PC-9 (cell line): ENCODE measurements around the gene MRPL34.

Experiments
- CTCF ChIP-seq: fragments of 200-600 bp; sonication (generic); conservative IDR thresholded peaks from 2 replicates; pipeline ENCODE4 v1.6.1; 2017; ENCODE audit warnings: mixed run types, antibody characterized with exemption, mild to moderate bottlenecking, moderate library complexity
- EZH2 ChIP-seq: fragments of 200-600 bp; sonication (generic); IDR thresholded peaks from 2 replicates; pipeline ENCODE4 v1.8.0; 2017; ENCODE audit warnings: antibody characterized with exemption, low read depth

- TF ChIP-seq CTCF (no peak), EZH2 (no peak)
These were observed 26.2 kb upstream of the MRPL34 start for GRCh38 chr19:17279436-17279835.
